Sigmoid colon (tissue), 7 donors: ENCODE results near the gene CIAO2A. TPM values are rescaled to one million over a fixed set of nuclear protein-coding genes. Genes with fewer than 3 reads are reported as not detected.
"Not testable (repeated sequence)": the region's sequence is repeated elsewhere in the genome, so short reads cannot be mapped to it uniquely, and the experiment has no call there.

Experiments
- DNase-seq: peaks from one replicate; pipeline ENCODE4 v3.0.0-alpha.2; 2019
- H3K27ac ChIP-seq, 4 donors: fragments of 200-600 bp; sonication (generic); one replicate each; pipeline ENCODE4 v1.5.1; 2016 to 2019; ENCODE audit warnings: mild to moderate bottlenecking in 1 of 4
- H3K27me3 ChIP-seq, 3 donors: fragments of 200-600 bp; sonication (generic); one replicate each; pipeline ENCODE4 v1.5.1; 2019; ENCODE audit warnings: mild to moderate bottlenecking in 1 of 3
- H3K36me3 ChIP-seq, 4 donors: fragments of 200-600 bp; sonication (generic); one replicate each; pipeline ENCODE4 v1.5.1; 2016 to 2019
- H3K4me1 ChIP-seq, 4 donors: fragments of 200-600 bp; sonication (generic); one replicate each; pipeline ENCODE4 v1.5.1; 2017 to 2019
- H3K4me3 ChIP-seq, 4 donors: fragments of 200-600 bp; sonication (generic); one replicate each; pipeline ENCODE4 v1.5.1; 2017 to 2019; ENCODE audit warnings: mild to moderate bottlenecking in 2 of 4, moderate library complexity in 1 of 4
- H3K9me3 ChIP-seq, 4 donors: fragments of 200-600 bp in 3 of 4; sonication (generic) in 3 of 4; one replicate each; pipeline versions ENCODE4 v1.5.1 to v1.6.1; 2013 to 2019
- EP300 ChIP-seq, 4 donors: sonication (generic); formaldehyde crosslinking; IDR thresholded peaks; one replicate each; pipeline ENCODE4 v1.6.1; 2017; ENCODE audit warnings: antibody characterized with exemption in 4 of 4
- POLR2A ChIP-seq, 2 donors: fragments of 450-650 bp; IDR thresholded peaks; one replicate each; pipeline ENCODE4 v1.6.1; 2016; ENCODE audit warnings: antibody characterized with exemption in 2 of 2, mild to moderate bottlenecking in 2 of 2, moderate library complexity in 2 of 2
- POLR2AphosphoS5 ChIP-seq, 4 donors: sonication (generic); formaldehyde crosslinking; IDR thresholded peaks; one replicate each; pipeline ENCODE4 v1.6.1; 2017; ENCODE audit warnings: antibody characterized with exemption in 4 of 4
- WGBS, 2 donors: extraction: QIAGEN DNeasy Blood & Tissue Kit; methylation state at CpG; one replicate each; pipeline ENCODE4 v1.1.7; 2013; 5-methylcytosine and 5-hydroxymethylcytosine counted together
- intact Hi-C: fragments of 100-400 bp; cut with DNase I; formaldehyde crosslinking; loops from one replicate; pipeline ENCODE4 v1.15.1; 2023
- polyA plus RNA-seq, 3 donors: library from polyadenylated mRNA; stranded (reverse); fragments of 200-250 nt; gene quantifications; one replicate each; pipeline ENCODE4 v1.2.3, GENCODE V29; 2013
- total RNA-seq, 4 donors: library from RNA; depleted of rRNA; stranded (reverse); fragments of >200 nt; gene quantifications; one replicate each; pipeline ENCODE4 v1.1.0, GENCODE V29; 2016
- TF ChIP-seq, protein P1 (sequence below), 4 experiments: fragments of 450-650 bp in 3 of 4; fragments of 200-600 bp in 1 of 4; IDR thresholded peaks; one replicate each; pipeline ENCODE4 v1.5.1; 2016 to 2019; ENCODE audit warnings: antibody characterized with exemption in 4 of 4, mild to moderate bottlenecking in 3 of 4, moderate library complexity in 2 of 4
- donor health status: healthy with polysubstance abuse.
- donor health status: Bipolar disorder and iron deficiency.
- donor health status: healthy.

The CIAO2A gene
- total and polyA plus RNA-seq, 7 donors = 24.7 to 339 (median 51.7) TPM

- Histone ChIP-seq H3K4me3 (peak overlapping the region in 2 of 4 donors; percentile 73 to 75), H3K36me3 (peaks cover 0 to 26% (median 6%) of the 10 kb centered on the region in 4 donors), H3K4me1 (peaks cover 0 to 42% (median 33%) of the 10 kb centered on the region in 4 donors), H3K9me3 (no peaks in the 10 kb centered on the region), H3K27me3 (no peaks in the 10 kb centered on the region), H3K27ac (peak overlapping the region; percentile 87 to 91 (median 90))
- intact Hi-C loops = no loop called here
- no peak for DNase-seq
- TF ChIP-seq POLR2A (IDR thresholded peaks at IDR 0.05) (no peak), EP300 (IDR thresholded peaks at IDR 0.05) (no peak), POLR2AphosphoS5 (IDR thresholded peaks at IDR 0.05) (no peak)
- TF ChIP-seq, protein P1, sequence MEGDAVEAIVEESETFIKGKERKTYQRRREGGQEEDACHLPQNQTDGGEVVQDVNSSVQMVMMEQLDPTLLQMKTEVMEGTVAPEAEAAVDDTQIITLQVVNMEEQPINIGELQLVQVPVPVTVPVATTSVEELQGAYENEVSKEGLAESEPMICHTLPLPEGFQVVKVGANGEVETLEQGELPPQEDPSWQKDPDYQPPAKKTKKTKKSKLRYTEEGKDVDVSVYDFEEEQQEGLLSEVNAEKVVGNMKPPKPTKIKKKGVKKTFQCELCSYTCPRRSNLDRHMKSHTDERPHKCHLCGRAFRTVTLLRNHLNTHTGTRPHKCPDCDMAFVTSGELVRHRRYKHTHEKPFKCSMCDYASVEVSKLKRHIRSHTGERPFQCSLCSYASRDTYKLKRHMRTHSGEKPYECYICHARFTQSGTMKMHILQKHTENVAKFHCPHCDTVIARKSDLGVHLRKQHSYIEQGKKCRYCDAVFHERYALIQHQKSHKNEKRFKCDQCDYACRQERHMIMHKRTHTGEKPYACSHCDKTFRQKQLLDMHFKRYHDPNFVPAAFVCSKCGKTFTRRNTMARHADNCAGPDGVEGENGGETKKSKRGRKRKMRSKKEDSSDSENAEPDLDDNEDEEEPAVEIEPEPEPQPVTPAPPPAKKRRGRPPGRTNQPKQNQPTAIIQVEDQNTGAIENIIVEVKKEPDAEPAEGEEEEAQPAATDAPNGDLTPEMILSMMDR (IDR thresholded peaks at IDR 0.05) = no peak
Measured at GRCh38 chr15:64092075-64092820, 1.4 kb downstream of the CIAO2A start.

GRCh38 chr15:64090527-64090926 lies 3.1 kb downstream of the CIAO2A start:
- TF ChIP-seq POLR2AphosphoS5 (IDR thresholded peaks at IDR 0.05) = no peak
- TF ChIP-seq, protein P1 (IDR thresholded peaks at IDR 0.05) = no peak
- TF ChIP-seq POLR2A (IDR thresholded peaks at IDR 0.05) = no peak
- no peak for TF ChIP-seq EP300 (IDR thresholded peaks at IDR 0.05)
- H3K36me3 ChIP-seq = peaks cover 0 to 41% (median 6%) of the 10 kb centered on the region in 4 donors
- DNase-seq = no peak
- H3K4me3 ChIP-seq = no peak overlapping the region
- intact Hi-C loops = no loop called here
- peaks cover 0 to 32% (median 23%) of the 10 kb centered on the region in 4 donors for H3K4me1 ChIP-seq
- H3K27ac ChIP-seq = peak overlapping the region in 2 of 4 donors; percentile 5 to 36
- H3K27me3 ChIP-seq = no peaks in the 10 kb centered on the region
- H3K9me3 ChIP-seq = no peaks in the 10 kb centered on the region
- 70 to 76% methylated on average over 3 of the region's 3 CpGs for WGBS, 2 donors

GRCh38 chr15:64089543-64090280 lies 3.9 kb downstream of the CIAO2A start:
- intact Hi-C loops = no loop called here
- H3K4me3 ChIP-seq = no peak overlapping the region
- no peaks in the 10 kb centered on the region for H3K27me3 ChIP-seq
- peak overlapping the region in 3 of 4 donors; percentile 5 to 43 (median 36) for H3K27ac ChIP-seq
- DNase-seq = no peak
- peaks cover 4 to 49% (median 6%) of the 10 kb centered on the region in 4 donors for H3K36me3 ChIP-seq
- TF ChIP-seq EP300 (IDR thresholded peaks at IDR 0.05) = no peak
- peak in 1 of 4 donors; percentile 8 for TF ChIP-seq POLR2AphosphoS5 (IDR thresholded peaks at IDR 0.05)
- 75 to 77% methylated on average over 12 of the region's 12 CpGs for WGBS, 2 donors
- no peaks in the 10 kb centered on the region for H3K9me3 ChIP-seq
- H3K4me1 ChIP-seq = peaks cover 0 to 25% (median 16%) of the 10 kb centered on the region in 4 donors

DNA sequence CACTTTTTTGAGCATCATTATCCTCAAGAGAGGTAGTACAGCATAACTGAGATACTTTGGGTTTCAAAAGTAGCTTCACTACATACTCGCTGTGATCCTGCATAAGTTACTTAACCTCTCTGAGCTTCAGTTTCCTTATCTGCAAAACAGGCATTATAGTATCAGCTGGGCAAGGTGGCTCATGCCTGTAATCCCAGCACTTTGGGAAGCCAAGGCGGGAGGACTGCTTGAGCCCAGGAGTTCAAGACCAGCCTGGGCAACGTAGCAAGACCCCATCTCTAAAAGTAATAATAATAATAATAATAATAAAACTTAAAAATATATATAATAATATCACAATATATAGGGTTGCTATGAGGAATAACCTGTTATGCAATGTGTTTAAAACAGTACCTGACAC lies 10.9 kb downstream of the CIAO2A start:
- Histone ChIP-seq H3K27ac (no peak overlapping the region), H3K27me3 (no peaks in the 10 kb centered on the region), H3K9me3 (no peaks in the 10 kb centered on the region), H3K36me3 (peaks cover 2 to 78% (median 18%) of the 10 kb centered on the region in 4 donors), H3K4me3 (no peak overlapping the region), H3K4me1 (no peaks in the 10 kb centered on the region)
- intact Hi-C loops = no loop called here
- WGBS, 2 donors = 80 to 85% methylated on average over 3 of the region's 3 CpGs
- TF ChIP-seq EP300 (IDR thresholded peaks at IDR 0.05) (no peak), POLR2AphosphoS5 (IDR thresholded peaks at IDR 0.05) (no peak), POLR2A (IDR thresholded peaks at IDR 0.05) (no peak)
- TF ChIP-seq, protein P1 (IDR thresholded peaks at IDR 0.05) = no peak
- no peak for DNase-seq

GRCh38 chr15:64073496-64073895 lies 20.1 kb downstream of the CIAO2A start:
- Histone ChIP-seq H3K36me3 (peaks cover 0 to 23% (median 5%) of the 10 kb centered on the region in 4 donors), H3K4me1 (peaks cover 0 to 30% (median 22%) of the 10 kb centered on the region in 4 donors)
- H3K4me3 ChIP-seq, H3K9me3 ChIP-seq, intact Hi-C loops, H3K27ac ChIP-seq, H3K27me3 ChIP-seq, DNase-seq: not testable (repeated sequence)
- WGBS, 2 donors = 96 to 97% methylated on average over 2 of the region's 2 CpGs
